DND-41 (cell line): Measurements from ENCODE around the gene BICC1.

ENCODE experiments used
- ATAC-seq: fragments of 200-7000 bp; cut with Tn5 transposase; 3 replicates; pipeline ENCODE4 v1.9.1; 2021; ENCODE audit warnings: low read depth; ENCODE audit not compliant: insufficient read depth
- DNase-seq: peaks from one replicate; pipeline ENCODE4 v3.0.0-alpha.2; 2020
- H2AFZ ChIP-seq: 2 replicates; pipeline ENCODE4 v1.6.0; 2012; ENCODE audit warnings: low read depth, low read length
- H3K27ac ChIP-seq: 2 replicates; pipeline ENCODE4 v1.5.1; 2012; ENCODE audit warnings: low read length, inconsistent platforms
- H3K27me3 ChIP-seq: fragments of 200-600 bp; sonication (generic); 2 replicates; pipeline ENCODE4 v1.6.0; 2012; ENCODE audit warnings: low read length, mild to moderate bottlenecking, inconsistent platforms; ENCODE audit not compliant: insufficient read depth, poor library complexity
- H3K36me3 ChIP-seq: 2 replicates; pipeline ENCODE4 v1.5.1; 2012; ENCODE audit warnings: low read length, inconsistent platforms; ENCODE audit not compliant: insufficient read depth
- H3K4me1 ChIP-seq: 2 replicates; pipeline ENCODE4 v1.5.1; 2012; ENCODE audit warnings: mild to moderate bottlenecking, low read length; ENCODE audit not compliant: insufficient read depth
- H3K4me2 ChIP-seq: 2 replicates; pipeline ENCODE4 v1.6.0; 2012; ENCODE audit warnings: mild to moderate bottlenecking, moderate library complexity, low read length, inconsistent platforms; ENCODE audit not compliant: insufficient read depth
- H3K4me3 ChIP-seq, 2 experiments: fragments of 200-600 bp in 1 of 2; shearing (Covaris generic) in 1 of 2; 2 replicates each; pipeline ENCODE4 v1.5.1; 2012 to 2016; ENCODE audit warnings: inconsistent platforms in 2 of 2, low read length in 2 of 2, mild to moderate bottlenecking in 2 of 2, low read depth in 1 of 2, moderate library complexity in 1 of 2
- H3K79me2 ChIP-seq: 2 replicates; pipeline ENCODE4 v1.6.0; 2012; ENCODE audit warnings: low read length, inconsistent platforms; ENCODE audit not compliant: insufficient read depth
- H3K9ac ChIP-seq: 2 replicates; pipeline ENCODE4 v1.6.0; 2012; ENCODE audit warnings: low read depth, mild to moderate bottlenecking, inconsistent platforms, low read length, moderate library complexity
- H3K9me3 ChIP-seq: 2 replicates; pipeline ENCODE4 v1.5.1; 2012; ENCODE audit warnings: low read length, moderate library complexity, mild to moderate bottlenecking, inconsistent platforms; ENCODE audit not compliant: insufficient read depth, severe bottlenecking
- H4K20me1 ChIP-seq: 2 replicates; pipeline ENCODE4 v1.6.0; 2012; ENCODE audit warnings: low read length; ENCODE audit not compliant: insufficient read depth
- CTCF ChIP-seq: IDR thresholded peaks from 2 replicates; pipeline ENCODE4 v1.5.1; 2012; ENCODE audit warnings: borderline replicate concordance, low read length, moderate library complexity, mild to moderate bottlenecking; ENCODE audit not compliant: poor library complexity, severe bottlenecking; ENCODE audit errors: extremely low read depth
- EZH2 ChIP-seq: IDR thresholded peaks from 3 replicates; pipeline ENCODE4 v1.6.1; 2012; ENCODE audit warnings: borderline replicate concordance, low read depth, mild to moderate bottlenecking, moderate library complexity, low read length, inconsistent platforms; ENCODE audit not compliant: severe bottlenecking

Gene BICC1

GRCh38 chr10:58867683-58868082 lies 355.0 kb downstream of the BICC1 start:
- no peak for DNase-seq
- H3K79me2 ChIP-seq, result no peaks in the 10 kb centered on the region
- no peak for ATAC-seq

GRCh38 chr10:58868736-58869435 lies 356.2 kb downstream of the BICC1 start:
- Histone ChIP-seq H3K79me2 (no peaks in the 10 kb centered on the region), H3K27me3 (no peaks in the 10 kb centered on the region), H3K36me3 (no peaks in the 10 kb centered on the region), H2AFZ (no peak overlapping the region), H4K20me1 (no peaks in the 10 kb centered on the region), H3K9ac (no peak overlapping the region), H3K9me3 (no peaks in the 10 kb centered on the region), H3K4me2 (no peak overlapping the region), H3K4me1 (no peaks in the 10 kb centered on the region), H3K27ac (no peak overlapping the region), H3K4me3 (no peak overlapping the region)
- TF ChIP-seq EZH2, result no peak
- no peak for TF ChIP-seq CTCF
- no peak for DNase-seq
- no peak for ATAC-seq

More at GRCh38 chr10:58867683-58868082, 355.0 kb downstream of the BICC1 start:
- Histone ChIP-seq H3K9me3 (no peaks in the 10 kb centered on the region), H3K9ac (no peak overlapping the region), H3K36me3 (no peaks in the 10 kb centered on the region), H3K4me3 (no peak overlapping the region), H2AFZ (no peak overlapping the region), H3K4me2 (no peak overlapping the region), H3K4me1 (no peaks in the 10 kb centered on the region), H3K27ac (no peak overlapping the region), H4K20me1 (no peaks in the 10 kb centered on the region), H3K27me3 (no peaks in the 10 kb centered on the region)
- TF ChIP-seq EZH2, result no peak
- TF ChIP-seq CTCF, result no peak

- H3K4me3 ChIP-seq, result no peak overlapping the region
- DNase-seq (no peak), ATAC-seq (no peak)
- no peaks in the 10 kb centered on the region for H3K9me3 ChIP-seq
- no peaks in the 10 kb centered on the region for H3K27me3 ChIP-seq
- H4K20me1 ChIP-seq, result no peaks in the 10 kb centered on the region
- no peak overlapping the region for H3K27ac ChIP-seq
- no peak for TF ChIP-seq EZH2
- H3K36me3 ChIP-seq, result no peaks in the 10 kb centered on the region
- no peak overlapping the region for H3K9ac ChIP-seq
- no peak overlapping the region for H3K4me2 ChIP-seq
- no peaks in the 10 kb centered on the region for H3K79me2 ChIP-seq
- no peaks in the 10 kb centered on the region for H3K4me1 ChIP-seq
- no peak overlapping the region for H2AFZ ChIP-seq
Measured at GRCh38 chr10:58870070-58870469, 357.4 kb downstream of the BICC1 start.

DNA sequence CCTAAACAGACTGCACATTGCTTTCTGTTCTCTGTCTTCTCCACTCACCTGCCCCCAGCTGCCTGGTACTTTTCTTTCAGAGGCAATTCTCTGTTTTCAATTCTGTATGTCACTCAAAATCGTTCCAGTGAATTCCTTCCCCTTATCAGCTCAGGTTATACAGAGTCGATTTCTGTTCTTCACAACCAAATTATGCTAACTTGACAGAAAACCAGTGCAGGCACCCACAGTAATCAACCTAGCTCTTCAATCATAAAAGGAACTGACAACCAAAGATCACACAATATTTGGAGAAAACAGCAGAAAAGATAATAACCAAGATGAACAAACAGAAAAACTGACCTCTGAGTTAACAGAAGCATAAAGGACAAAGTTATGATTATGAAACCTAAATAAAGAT lies 360.5 kb downstream of the BICC1 start:
- Histone ChIP-seq H3K27ac (no peak overlapping the region), H3K4me2 (no peak overlapping the region), H3K27me3 (no peaks in the 10 kb centered on the region), H3K9me3 (no peaks in the 10 kb centered on the region), H3K79me2 (no peaks in the 10 kb centered on the region), H3K36me3 (no peaks in the 10 kb centered on the region), H3K9ac (no peak overlapping the region), H3K4me1 (no peaks in the 10 kb centered on the region), H2AFZ (no peak overlapping the region), H3K4me3 (no peak overlapping the region), H4K20me1 (no peaks in the 10 kb centered on the region)
- TF ChIP-seq CTCF (no peak), EZH2 (no peak)
- DNase-seq (no peak), ATAC-seq (no peak)
